AG04450 (cell line): ENCODE data around the gene ATF3. TPM values are rescaled to one million over a fixed set of nuclear protein-coding genes. Genes with fewer than 3 reads are reported as not detected.

Experiments
- CTCF ChIA-PET: fragments of 300-600, 350-600 bp; formaldehyde crosslinking; extraction: SDS; loops from one replicate; lab custom pipeline; 2022; ENCODE audit warnings: antibody characterized with exemption, inconsistent platforms; lab: Charles Lee
- POLR2A ChIA-PET: fragments of 350-600 bp; formaldehyde crosslinking; extraction: SDS; loops from one replicate; lab custom pipeline; 2021; ENCODE audit warnings: antibody characterized with exemption, inconsistent platforms; lab: Yijun Ruan, JAX
- DNase-seq: peaks from one replicate; pipeline ENCODE4 v3.0.0-alpha.2; 2011; ENCODE audit warnings: low read depth, low spot score
- H3K27ac ChIP-seq: one replicate; pipeline ENCODE4 v1.5.1; 2012; ENCODE audit warnings: low read depth, low read length, control low read depth
- H3K27me3 ChIP-seq: one replicate; pipeline ENCODE4 v1.6.0; 2012; ENCODE audit warnings: low read length; ENCODE audit not compliant: control insufficient read depth, insufficient read depth
- H3K4me3 ChIP-seq: 2 replicates; pipeline ENCODE4 v1.5.1; 2011; ENCODE audit warnings: mild to moderate bottlenecking, low read depth, low read length, control low read depth
- H3K9me3 ChIP-seq: 2 replicates; pipeline ENCODE4 v1.5.1; 2012; ENCODE audit warnings: low read length; ENCODE audit not compliant: control insufficient read depth, insufficient read depth
- CTCF ChIP-seq: IDR thresholded peaks from 2 replicates; pipeline ENCODE4 v1.5.1; 2011; ENCODE audit warnings: low read depth, low read length, control low read depth, inconsistent platforms
- polyA plus RNA-seq: library from polyadenylated mRNA; depleted of rRNA; stranded (reverse); fragments of >200 nt; gene quantifications from 2 replicates; pipeline ENCODE4 v1.2.3, GENCODE V29; 2011

ATF3 gene
- polyA plus RNA-seq, 1 experiment = 5.5 TPM

- POLR2A ChIA-PET = interaction anchor here (1.8 kb wide), 1 partner anchor 13 kb away, joined by 4 read pairs; the partner anchor contains the start of gene ATF3
- CTCF ChIA-PET = interaction anchor here (1.4 kb wide), 1 partner anchor 9 kb away, joined by 3 read pairs; no protein-coding TSS in a partner anchor
- Histone ChIP-seq H3K4me3 (no peak overlapping the region), H3K9me3 (no peaks in the 10 kb centered on the region), H3K27ac (no peak overlapping the region), H3K27me3 (peaks cover 9% of the 10 kb centered on the region)
- TF ChIP-seq CTCF = no peak
- no peak for DNase-seq
Observed at GRCh38 chr1:212621043-212621948, 12.7 kb downstream of the ATF3 start.

- Histone ChIP-seq H3K9me3 (no peaks in the 10 kb centered on the region), H3K27me3 (peaks cover 10% of the 10 kb centered on the region), H3K4me3 (no peak overlapping the region), H3K27ac (no peak overlapping the region)
- TF ChIP-seq CTCF = no peak
- CTCF ChIA-PET = interaction anchor here (1.4 to 2.2 kb wide), 3 partner anchors 8 to 145 kb away, joined by 3 to 8 read pairs (median 4); no protein-coding TSS in a partner anchor
- DNase-seq = no peak
- POLR2A ChIA-PET = interaction anchor here (1.8 kb wide), 1 partner anchor 14 kb away, joined by 4 read pairs; the partner anchor contains the start of gene ATF3
Observed at GRCh38 chr1:212621949-212622305, 13.4 kb downstream of the ATF3 start.

GRCh38 chr1:212622467-212622866 lies 13.9 kb downstream of the ATF3 start:
- TF ChIP-seq CTCF = no peak
- ChIA-PET CTCF (interaction anchor here (1.4 to 2.2 kb wide), 3 partner anchors 8 to 145 kb away, joined by 3 to 8 read pairs (median 4); no protein-coding TSS in a partner anchor), POLR2A (interaction anchor here (1.8 kb wide), 1 partner anchor 14 kb away, joined by 4 read pairs; the partner anchor contains the start of gene ATF3)
- H3K27me3 ChIP-seq = peaks cover 12% of the 10 kb centered on the region
- no peak overlapping the region for H3K27ac ChIP-seq
- H3K9me3 ChIP-seq = no peaks in the 10 kb centered on the region
- DNase-seq = no peak
- no peak overlapping the region for H3K4me3 ChIP-seq

- DNase-seq = no peak
- no peak for TF ChIP-seq CTCF
- Histone ChIP-seq H3K27ac (no peak overlapping the region), H3K4me3 (no peak overlapping the region), H3K9me3 (no peaks in the 10 kb centered on the region), H3K27me3 (peaks cover 12% of the 10 kb centered on the region)
- POLR2A ChIA-PET = interaction anchor here (1.8 kb wide), 1 partner anchor 15 kb away, joined by 4 read pairs; the partner anchor contains the start of gene ATF3
- CTCF ChIA-PET = interaction anchor here (1.4 to 2.2 kb wide), 2 partner anchors 42 to 146 kb away, joined by 4 to 8 read pairs; no protein-coding TSS in a partner anchor
Observed at GRCh38 chr1:212622906-212623305, 14.3 kb downstream of the ATF3 start.
